22Rv1 (cell line): ENCODE measurements around the gene CDCA5.

Source experiments
- H3K27ac ChIP-seq: fragments of 450-650 bp; 2 replicates; pipeline ENCODE4 v1.5.1; 2017
- CTCF ChIP-seq: fragments of 450-650 bp; IDR thresholded peaks from 2 replicates; pipeline ENCODE4 v1.5.1; 2017; ENCODE audit warnings: mild to moderate bottlenecking
- ZFX ChIP-seq: fragments of 450-650 bp; IDR thresholded peaks from 2 replicates; pipeline ENCODE4 v1.6.1; 2017; ENCODE audit warnings: antibody characterized with exemption, borderline replicate concordance

CDCA5 gene

DNA sequence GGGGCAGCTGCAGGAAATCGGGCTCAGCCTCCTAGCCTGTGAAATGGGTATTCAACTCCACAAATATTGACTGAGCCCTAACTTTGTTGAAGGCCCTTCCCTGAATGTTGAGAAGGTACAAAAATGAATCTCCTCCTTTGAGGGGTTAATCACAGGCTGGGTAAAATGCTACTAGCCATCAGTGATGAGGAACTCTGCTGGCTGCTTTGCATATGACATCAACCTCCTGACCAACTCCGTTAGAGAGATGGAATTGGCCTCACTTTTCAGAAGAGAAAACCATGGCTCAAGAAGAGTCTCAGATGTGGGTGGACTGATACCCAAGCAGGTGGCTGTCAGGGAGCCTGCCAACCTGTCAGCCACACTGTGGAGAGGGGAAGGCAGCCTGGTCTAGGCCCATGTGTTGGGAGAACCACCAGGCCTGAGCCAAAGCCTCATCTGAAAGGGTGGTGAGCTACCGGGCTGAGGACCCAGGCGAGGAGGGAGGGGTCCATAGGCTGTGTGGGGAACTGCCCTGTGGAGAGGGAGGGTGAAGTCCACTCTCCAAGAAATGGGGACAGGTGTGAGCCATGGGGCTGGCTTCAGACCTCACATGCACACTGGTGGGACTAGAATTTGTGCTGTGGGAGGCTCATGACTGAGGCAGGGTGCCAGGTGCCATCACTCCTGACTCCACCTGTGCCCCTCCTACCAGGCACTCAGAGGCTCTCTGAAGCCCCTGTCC, 11.8 kb downstream of the CDCA5 start:
- no peak overlapping the region for H3K27ac ChIP-seq
- TF ChIP-seq ZFX (no peak), CTCF (no peak)

DNA sequence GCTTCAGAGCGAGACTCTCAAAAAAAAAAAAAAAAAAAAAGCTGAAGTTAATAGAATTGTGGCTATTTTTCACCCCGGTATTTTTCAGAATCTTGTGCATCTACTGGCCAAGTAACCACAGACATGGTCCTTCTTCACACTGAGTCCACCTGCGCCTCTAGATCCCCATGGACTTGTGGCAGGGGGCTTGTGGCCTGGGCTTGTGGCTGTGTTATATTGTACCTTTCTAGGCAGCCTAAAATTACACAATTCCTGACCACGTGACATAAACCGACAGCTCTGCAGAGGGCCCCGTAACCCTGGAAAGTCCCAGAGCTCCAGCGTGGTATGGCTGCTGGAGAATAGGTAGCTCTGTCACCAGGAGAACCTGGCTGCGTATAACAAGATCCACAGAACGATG, 14.6 kb downstream of the CDCA5 start:
- TF ChIP-seq ZFX (no peak), CTCF (no peak)

DNA sequence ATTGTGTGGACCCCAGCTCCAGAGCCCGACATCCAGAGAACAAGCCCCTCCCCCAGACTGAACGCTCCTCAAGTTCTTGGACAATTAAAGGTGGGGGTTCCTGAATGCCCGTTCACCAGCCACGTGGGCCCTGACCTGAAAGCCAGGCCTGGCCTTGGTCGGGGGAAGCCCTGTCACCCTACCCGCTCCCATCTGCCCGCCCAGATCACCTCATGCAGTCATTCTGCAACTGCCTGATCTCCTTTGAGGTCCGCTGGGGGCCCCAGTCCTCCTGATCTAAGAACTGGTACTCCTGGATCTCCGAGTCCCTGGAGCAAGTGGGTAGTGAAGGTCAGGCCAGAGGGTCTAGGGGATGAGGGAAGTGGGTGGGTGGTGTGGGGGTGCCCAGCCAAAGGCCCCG, 16.4 kb downstream of the CDCA5 start:
- no peak for TF ChIP-seq CTCF
- no peak for TF ChIP-seq ZFX
- H3K27ac ChIP-seq, result no peak overlapping the region

More for the DNA sequence above, 14.6 kb downstream of the CDCA5 start:
- H3K27ac ChIP-seq, result no peak overlapping the region

DNA sequence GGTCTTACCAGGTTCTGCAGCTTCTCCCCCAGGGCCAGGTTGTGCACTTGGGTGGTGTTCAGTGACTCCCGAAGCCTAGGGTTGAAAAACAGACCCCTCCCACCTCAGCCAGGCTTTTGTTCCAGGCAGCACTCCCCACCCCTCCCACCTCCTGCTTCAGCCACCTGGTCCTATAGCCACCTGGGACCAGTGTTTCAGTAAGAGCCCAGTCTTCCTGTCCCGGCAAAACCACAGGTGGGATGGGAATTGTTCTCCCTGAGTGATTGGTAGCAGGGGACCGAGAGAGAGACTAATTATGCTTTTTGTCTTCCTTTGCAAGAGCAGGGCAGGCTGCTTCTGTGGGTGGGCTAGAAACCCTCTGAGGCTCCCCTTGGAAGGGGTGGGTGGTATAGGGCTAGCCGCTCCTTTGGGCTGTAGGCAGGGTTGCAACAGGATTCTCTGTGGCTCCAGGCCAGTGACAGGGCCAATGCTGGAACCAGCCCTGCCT, 17.0 kb downstream of the CDCA5 start:
- H3K27ac ChIP-seq, result no peak overlapping the region

DNA sequence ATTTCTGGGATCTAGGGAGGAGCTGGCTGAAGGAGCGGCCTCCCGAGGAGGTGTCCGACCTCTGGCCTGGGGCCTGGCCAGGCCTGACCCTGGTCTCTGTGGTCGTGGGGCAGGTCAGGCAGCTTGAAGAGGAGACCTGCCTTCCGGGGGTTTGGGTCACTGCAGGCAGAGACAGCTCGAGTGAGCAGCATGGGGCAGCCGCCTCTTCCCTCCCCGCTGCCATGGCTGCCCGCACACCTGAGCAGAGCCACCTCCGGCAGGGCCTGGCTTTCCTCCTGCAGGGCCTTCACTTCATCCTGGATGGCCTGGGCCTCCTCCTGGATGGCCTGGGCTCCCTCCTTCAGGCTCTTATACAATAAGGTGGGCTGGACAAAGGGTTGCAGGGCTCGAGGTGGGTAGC, 17.5 kb downstream of the CDCA5 start:
- H3K27ac ChIP-seq, result no peak overlapping the region
- TF ChIP-seq ZFX (no peak), CTCF (no peak)

More for the DNA sequence above, 17.0 kb downstream of the CDCA5 start:
- no peak for TF ChIP-seq CTCF

DNA sequence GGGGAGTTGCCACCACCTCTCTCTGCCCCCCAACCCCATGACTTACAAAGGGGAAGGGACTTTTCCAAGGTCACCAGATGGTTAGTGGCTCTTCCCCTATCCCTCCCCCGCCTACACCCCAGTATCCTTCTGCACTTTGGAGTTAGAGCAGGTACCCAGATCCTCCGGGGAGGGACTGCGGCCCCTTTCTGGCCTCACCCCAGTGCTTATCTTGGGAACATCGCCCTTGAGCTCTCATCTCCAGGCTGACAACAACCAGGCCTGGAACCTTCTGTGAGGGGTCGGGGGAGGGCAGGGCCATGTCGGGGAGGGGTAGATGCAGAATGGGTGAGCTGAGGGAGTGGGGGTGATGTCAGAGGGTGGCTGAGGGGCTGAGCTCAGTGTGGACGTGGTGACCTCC, 18.0 kb downstream of the CDCA5 start:
- TF ChIP-seq CTCF (no peak), ZFX (no peak)
- no peak overlapping the region for H3K27ac ChIP-seq

- H3K27ac ChIP-seq, result no peak overlapping the region
These were observed 19.0 kb downstream of the CDCA5 start for GRCh38 chr11:65064847-65065240.

More at GRCh38 chr11:65064847-65065240, 19.0 kb downstream of the CDCA5 start:
- TF ChIP-seq CTCF (no peak), ZFX (no peak)
